GM23248 (cell line): Measurements from ENCODE around the gene DIP2A.

Experiments
- EZH2 ChIP-seq: fragments of 200-600 bp; sonication (generic); IDR thresholded peaks from 2 replicates; pipeline ENCODE4 v1.6.1; 2018; ENCODE audit warnings: antibody characterized with exemption, mild to moderate bottlenecking; ENCODE audit not compliant: insufficient read depth, poor library complexity, severe bottlenecking
- EZH2phosphoT487 ChIP-seq: fragments of 200-600 bp; sonication (generic); IDR thresholded peaks from 2 replicates; pipeline ENCODE4 v1.6.1; 2018; ENCODE audit warnings: antibody characterized with exemption, moderate library complexity, mild to moderate bottlenecking, low read depth; ENCODE audit not compliant: insufficient read depth

DNA sequence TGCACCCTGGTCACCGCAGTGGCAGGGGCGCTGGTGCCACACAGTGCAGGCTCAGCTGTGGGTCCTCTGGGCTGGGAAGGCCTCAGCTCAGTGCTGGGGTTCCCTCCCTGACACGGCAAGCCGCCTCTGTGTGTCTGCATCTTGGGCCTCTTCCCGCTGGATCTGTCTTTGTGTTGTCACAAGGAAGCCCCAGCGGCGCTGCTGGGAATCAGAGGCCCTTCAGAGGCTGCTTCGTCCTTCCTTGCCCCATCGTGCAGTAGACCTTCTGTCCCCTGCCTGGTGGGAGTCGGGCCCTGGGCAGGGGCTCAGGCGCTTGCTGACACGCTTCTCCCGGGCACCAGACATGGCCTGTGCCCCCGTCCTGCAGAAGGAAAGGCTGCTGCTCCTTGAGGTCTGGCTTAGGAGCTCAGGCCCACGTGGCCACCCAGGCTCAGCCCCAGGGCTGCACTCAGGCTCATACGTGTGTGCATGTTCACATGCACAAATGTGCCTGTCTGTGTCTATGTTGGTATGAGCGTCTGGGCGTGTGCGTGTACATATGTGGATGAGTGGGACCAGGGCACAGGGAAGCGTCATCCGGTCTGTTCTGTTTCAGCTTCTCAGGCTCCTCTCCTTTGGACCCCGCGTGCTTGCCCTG is 24.3 kb upstream of the DIP2A start:
- TF ChIP-seq EZH2phosphoT487 (no peak), EZH2 (no peak)
